IPS DF 6.9 (cell line): ENCODE measurements around the gene GIT1.

Source experiments
- DNase-seq: peaks from one replicate; pipeline ENCODE4 v3.0.0-alpha.2; 2013; ENCODE audit warnings: low read depth, low spot score
- H3K27ac ChIP-seq: one replicate; pipeline ENCODE4 v1.5.1; 2013; ENCODE audit warnings: low read length, control low read depth
- H3K27me3 ChIP-seq: 2 replicates; pipeline ENCODE4 v1.6.1; 2013; ENCODE audit warnings: mild to moderate bottlenecking, low read length; ENCODE audit not compliant: control insufficient read depth, insufficient read depth
- H3K36me3 ChIP-seq: 2 replicates; pipeline ENCODE4 v1.6.1; 2013; ENCODE audit warnings: low read length; ENCODE audit not compliant: control insufficient read depth, insufficient read depth
- H3K4me1 ChIP-seq: 2 replicates; pipeline ENCODE4 v1.6.1; 2013; ENCODE audit warnings: low read length; ENCODE audit not compliant: control insufficient read depth, insufficient read depth
- H3K4me3 ChIP-seq: 2 replicates; pipeline ENCODE4 v1.5.1; 2013; ENCODE audit warnings: mild to moderate bottlenecking, low read length
- H3K9me3 ChIP-seq: 2 replicates; pipeline ENCODE4 v1.6.1; 2013; ENCODE audit warnings: low read length, inconsistent platforms; ENCODE audit not compliant: control insufficient read depth, insufficient read depth
- WGBS: extraction: QIAGEN DNeasy Blood & Tissue Kit; methylation state at CpG from one replicate; pipeline ENCODE4 v1.1.7; 2013; ENCODE audit warnings: mixed read lengths, missing lambda C conversion rate; ENCODE audit not compliant: insufficient read length, insufficient coverage; 5-methylcytosine and 5-hydroxymethylcytosine counted together

Gene GIT1

DNA sequence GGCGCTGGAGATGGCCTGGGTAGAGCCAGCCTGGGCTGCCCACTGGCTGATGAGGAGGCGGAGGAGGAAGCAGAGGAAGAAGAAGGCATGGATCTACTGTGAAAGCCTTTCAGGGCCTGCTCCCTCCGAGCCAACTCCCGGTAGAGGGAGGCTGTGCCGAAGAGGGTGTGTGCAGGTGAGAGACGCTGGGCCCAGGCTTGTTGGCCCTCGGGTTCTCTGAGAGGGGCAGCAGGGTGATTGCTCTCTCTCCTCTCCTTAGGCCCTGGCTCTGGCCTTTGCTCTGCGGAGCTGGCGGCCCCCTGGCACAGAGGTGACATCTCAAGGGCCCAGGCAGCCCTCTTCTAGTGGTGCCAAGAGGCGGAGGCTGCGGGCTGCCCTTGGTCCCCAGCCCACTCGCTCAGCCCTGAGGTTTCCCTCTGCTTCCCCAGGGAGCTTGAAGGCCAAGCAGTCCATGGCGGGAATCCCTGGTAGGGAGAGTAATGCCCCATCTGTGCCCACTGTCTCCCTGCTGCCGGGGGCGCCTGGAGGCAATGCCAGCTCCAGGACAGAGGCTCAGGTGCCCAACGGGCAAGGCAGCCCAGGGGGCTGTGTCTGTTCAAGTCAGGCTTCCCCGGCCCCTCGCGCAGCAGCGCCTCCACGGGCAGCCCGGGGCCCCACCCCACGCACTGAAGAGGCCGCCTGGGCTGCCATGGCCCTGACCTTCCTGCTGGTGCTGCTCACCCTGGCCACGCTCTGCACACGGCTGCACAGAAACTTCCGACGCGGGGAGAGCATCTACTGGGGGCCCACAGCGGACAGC is 17.4 kb downstream of the GIT1 start:
- Histone ChIP-seq H3K4me3 (no peak overlapping the region; the same call in 1 of the 2 replicates), H3K9me3 (no peaks in the 10 kb centered on the region), H3K36me3 (peaks cover 18% of the 10 kb centered on the region), H3K4me1 (no peaks in the 10 kb centered on the region; the same call in 1 of the 2 replicates), H3K27me3 (no peaks in the 10 kb centered on the region; the same call in 1 of the 2 replicates), H3K27ac (no peak overlapping the region)
- no peak for DNase-seq
- no CpG with 5 or more reads among the region's 30 CpGs for WGBS

GRCh38 chr17:29571486-29571882 is 18.0 kb downstream of the GIT1 start:
- no peaks in the 10 kb centered on the region; the same call in 1 of the 2 replicates for H3K27me3 ChIP-seq
- WGBS = no CpG with 5 or more reads among the region's 6 CpGs
- DNase-seq = no peak
- H3K4me3 ChIP-seq = no peak overlapping the region
- no peak overlapping the region for H3K27ac ChIP-seq
- H3K36me3 ChIP-seq = peaks cover 18% of the 10 kb centered on the region
- no peaks in the 10 kb centered on the region for H3K9me3 ChIP-seq
- H3K4me1 ChIP-seq = no peaks in the 10 kb centered on the region; the same call in 1 of the 2 replicates

- no CpG with 5 or more reads among the region's 7 CpGs for WGBS
Measured at GRCh38 chr17:29570521-29570920, 18.9 kb downstream of the GIT1 start.

GRCh38 chr17:29569245-29569950 is 20.1 kb downstream of the GIT1 start:
- H3K27ac ChIP-seq = no peak overlapping the region
- peaks cover 2% of the 10 kb centered on the region for H3K4me1 ChIP-seq
- H3K9me3 ChIP-seq = no peaks in the 10 kb centered on the region
- H3K4me3 ChIP-seq = peak overlapping the region; percentile 76; the same call in 1 of the 2 replicates
- H3K27me3 ChIP-seq = peaks cover 11% of the 10 kb centered on the region; the same call in 1 of the 2 replicates
- WGBS = no CpG with 5 or more reads among the region's 14 CpGs
- no peak for DNase-seq
- 0 out of 2 replicates have a peak, but pooled peaks cover 2% of the 10 kb centered on the region for H3K36me3 ChIP-seq

More at GRCh38 chr17:29570521-29570920, 18.9 kb downstream of the GIT1 start:
- Histone ChIP-seq H3K36me3 (peaks cover 10% of the 10 kb centered on the region; the same call in 1 of the 2 replicates), H3K27ac (no peak overlapping the region), H3K27me3 (peaks cover 8% of the 10 kb centered on the region; the same call in 1 of the 2 replicates), H3K4me1 (peaks cover 2% of the 10 kb centered on the region), H3K9me3 (no peaks in the 10 kb centered on the region), H3K4me3 (no peak overlapping the region)
- no peak for DNase-seq

DNA sequence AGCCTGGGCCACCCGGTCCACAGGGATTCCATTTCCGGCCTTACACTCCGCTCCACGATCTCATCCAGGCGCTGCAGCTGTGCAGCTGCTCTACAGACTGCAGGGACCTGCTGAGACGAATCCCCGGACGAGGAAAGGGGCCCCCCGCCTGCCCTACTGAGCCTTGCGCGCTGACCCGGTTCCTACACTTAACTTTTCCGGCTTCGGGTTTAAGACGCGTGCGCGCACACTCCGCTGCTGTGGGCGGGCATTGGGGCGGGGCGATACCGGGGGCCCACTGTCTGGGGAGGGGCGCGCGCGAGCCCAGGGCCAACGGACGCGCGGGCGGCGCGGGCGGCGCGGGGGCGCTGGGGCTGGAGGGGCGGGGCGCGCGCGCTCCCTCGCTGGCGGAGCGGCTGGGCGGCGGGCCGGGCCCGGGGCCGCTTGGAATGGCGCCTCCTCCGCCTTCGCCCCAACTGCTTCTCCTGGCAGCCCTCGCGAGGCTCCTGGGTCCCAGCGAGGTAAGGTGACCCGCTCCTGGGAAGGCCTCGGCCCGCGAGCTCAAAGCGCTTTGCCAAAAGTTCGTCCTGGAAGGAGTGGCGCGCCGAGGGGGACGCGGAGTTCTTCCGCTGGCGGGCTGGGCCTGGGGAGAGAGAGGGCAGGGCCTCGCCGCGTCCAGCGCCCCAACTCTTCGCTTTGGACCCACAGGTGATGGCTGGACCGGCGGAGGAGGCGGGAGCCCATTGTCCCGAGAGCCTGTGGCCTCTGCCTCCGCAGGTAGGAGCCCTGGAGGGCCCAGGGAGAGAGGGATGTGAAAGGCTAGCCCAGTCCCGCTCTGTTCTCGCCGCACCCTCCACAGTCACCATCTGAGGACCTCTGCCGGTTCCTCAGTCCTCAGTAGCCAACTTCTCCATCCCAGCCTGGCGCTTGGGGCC is 20.9 kb downstream of the GIT1 start, which contains the start of gene TP53I13:
Gene TP53I13 (plus strand): TSS at position 371 of the 914 bp plus-strand sequence. CDS start 58 bp downstream, at position 429.
- H3K27me3 ChIP-seq = peaks cover 11% of the 10 kb centered on the region; the same call in 1 of the 2 replicates
- no peaks in the 10 kb centered on the region for H3K36me3 ChIP-seq
- H3K9me3 ChIP-seq = no peaks in the 10 kb centered on the region
- no peak for DNase-seq
- H3K27ac ChIP-seq = no peak within 1 kb of the TSS
- peak within 1 kb of the TSS; percentile 76 for H3K4me3 ChIP-seq
- peaks cover 2% of the 10 kb centered on the region for H3K4me1 ChIP-seq
- no CpG with 5 or more reads among the region's 85 CpGs for WGBS

DNA sequence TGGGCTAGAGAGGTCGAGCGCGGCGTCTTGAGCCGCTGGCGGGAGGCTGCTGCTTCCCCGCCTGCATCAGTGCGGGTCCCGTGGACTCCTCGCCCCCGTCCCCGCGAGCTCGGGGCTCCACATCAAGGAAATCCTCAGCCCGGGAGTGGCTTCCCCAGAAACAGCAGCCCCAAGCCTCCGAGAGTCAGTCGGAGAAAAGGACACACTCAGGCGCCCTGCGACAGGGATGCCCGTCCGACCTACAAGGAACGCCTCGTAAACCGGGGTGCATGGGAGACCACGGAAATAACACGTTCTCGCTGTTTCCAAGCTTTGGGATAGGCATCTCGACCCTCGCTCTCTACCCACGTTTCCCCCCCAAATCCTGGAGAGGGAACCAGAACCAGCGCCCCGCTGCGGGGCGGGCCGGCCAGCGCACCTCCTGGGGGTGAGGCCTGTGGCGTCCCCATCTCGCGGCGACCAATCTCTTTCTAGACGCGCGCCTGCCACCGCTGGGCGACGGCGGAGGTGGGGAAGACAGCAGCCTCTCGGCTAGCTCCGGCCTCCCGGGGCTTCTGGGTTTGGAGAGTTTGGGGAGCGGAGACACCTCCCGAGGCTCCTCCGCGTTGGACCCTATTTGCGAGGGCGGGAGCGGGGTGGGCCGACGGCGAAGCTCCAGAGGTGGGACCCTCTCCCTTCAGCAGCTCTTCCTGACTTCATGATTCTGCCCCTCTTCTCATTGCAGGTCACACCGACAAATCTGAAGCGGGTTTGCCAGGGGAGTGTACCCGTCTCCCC is 21.7 kb downstream of the GIT1 start:
- peaks cover 2% of the 10 kb centered on the region for H3K4me1 ChIP-seq
- no peak for DNase-seq
- WGBS = no CpG with 5 or more reads among the region's 63 CpGs
- no peaks in the 10 kb centered on the region for H3K36me3 ChIP-seq
- H3K27ac ChIP-seq = no peak overlapping the region
- peak overlapping the region; percentile 42; the same call in 1 of the 2 replicates for H3K4me3 ChIP-seq
- peaks cover 11% of the 10 kb centered on the region; the same call in 1 of the 2 replicates for H3K27me3 ChIP-seq
- no peaks in the 10 kb centered on the region for H3K9me3 ChIP-seq

GRCh38 chr17:29567304-29567553 is 22.2 kb downstream of the GIT1 start:
- H3K4me3 ChIP-seq = peak overlapping the region; percentile 42; the same call in 1 of the 2 replicates
- H3K9me3 ChIP-seq = no peaks in the 10 kb centered on the region
- WGBS = no CpG with 5 or more reads among the region's 27 CpGs
- DNase-seq = no peak
- no peak overlapping the region for H3K27ac ChIP-seq
- peaks cover 2% of the 10 kb centered on the region for H3K4me1 ChIP-seq
- no peaks in the 10 kb centered on the region for H3K36me3 ChIP-seq
- H3K27me3 ChIP-seq = peaks cover 11% of the 10 kb centered on the region; the same call in 1 of the 2 replicates

DNA sequence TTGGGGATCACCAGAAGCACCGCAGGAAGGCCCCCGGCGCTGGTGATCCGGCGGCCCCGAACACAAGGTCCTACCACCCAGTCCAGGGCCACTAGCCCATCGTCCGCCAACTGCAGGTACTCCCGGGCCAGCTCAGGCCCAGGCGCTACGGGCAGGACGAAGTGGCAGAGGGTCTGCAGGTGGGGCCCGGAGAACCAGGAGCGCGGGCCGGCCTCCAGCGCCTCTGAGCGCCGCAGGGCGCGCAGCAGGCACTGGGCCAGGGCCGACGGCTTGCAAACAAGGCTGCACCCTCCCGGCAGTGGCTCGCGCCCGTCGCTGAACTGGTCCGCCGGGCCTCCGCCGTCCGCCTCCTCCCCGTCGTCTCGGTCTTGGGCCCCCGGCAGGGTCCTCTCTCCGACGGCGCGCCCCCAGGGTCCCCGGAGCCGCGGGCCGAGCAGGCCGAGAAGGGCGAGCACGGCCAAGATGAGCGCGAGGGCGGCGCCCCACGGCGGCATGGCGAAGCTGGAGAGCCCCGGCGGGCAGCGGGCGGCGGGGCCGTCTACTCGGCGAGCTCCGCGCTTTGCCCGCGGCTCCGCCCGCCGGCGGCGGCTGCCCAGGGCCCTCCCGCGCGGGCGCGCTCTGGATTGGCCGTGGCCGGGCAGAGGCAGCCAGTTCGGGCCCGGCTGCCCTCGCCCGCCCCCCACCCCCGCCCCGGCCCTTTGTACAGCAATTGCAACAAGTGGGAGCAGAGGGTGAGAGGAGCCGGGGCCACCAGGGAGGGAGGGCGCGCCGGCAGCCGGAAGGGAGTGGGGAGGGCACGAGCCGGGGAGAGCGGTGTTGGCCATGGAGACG is 22.8 kb downstream of the GIT1 start, which contains the start of gene ABHD15:
Gene ABHD15 (minus strand): TSS at position 565 of the 831 bp plus-strand sequence. CDS start 71 bp downstream, at position 494.
- peak within 1 kb of the TSS; percentile 42; the same call in 1 of the 2 replicates for H3K4me3 ChIP-seq
- no peak within 1 kb of the TSS for H3K27ac ChIP-seq
- H3K9me3 ChIP-seq = no peaks in the 10 kb centered on the region
- H3K36me3 ChIP-seq = no peaks in the 10 kb centered on the region
- peaks cover 11% of the 10 kb centered on the region; the same call in 1 of the 2 replicates for H3K27me3 ChIP-seq
- peaks cover 2% of the 10 kb centered on the region for H3K4me1 ChIP-seq
- no CpG with 5 or more reads among the region's 94 CpGs for WGBS
- no peak for DNase-seq
